HG03025 (cell line): ENCODE results near the gene SLC7A6OS.
"Not testable (repeated sequence)": the region's sequence is repeated elsewhere in the genome, so short reads cannot be mapped to it uniquely, and the experiment has no call there.

Experiments used
- ATAC-seq: cut with Tn5 transposase; IDR thresholded peaks from one replicate; pipeline ENCODE4 v1.9.1; 2021; ENCODE audit warnings: mild to moderate bottlenecking, moderate library complexity; ENCODE audit not compliant: unreplicated experiment, low FRiP score

Gene SLC7A6OS

DNA sequence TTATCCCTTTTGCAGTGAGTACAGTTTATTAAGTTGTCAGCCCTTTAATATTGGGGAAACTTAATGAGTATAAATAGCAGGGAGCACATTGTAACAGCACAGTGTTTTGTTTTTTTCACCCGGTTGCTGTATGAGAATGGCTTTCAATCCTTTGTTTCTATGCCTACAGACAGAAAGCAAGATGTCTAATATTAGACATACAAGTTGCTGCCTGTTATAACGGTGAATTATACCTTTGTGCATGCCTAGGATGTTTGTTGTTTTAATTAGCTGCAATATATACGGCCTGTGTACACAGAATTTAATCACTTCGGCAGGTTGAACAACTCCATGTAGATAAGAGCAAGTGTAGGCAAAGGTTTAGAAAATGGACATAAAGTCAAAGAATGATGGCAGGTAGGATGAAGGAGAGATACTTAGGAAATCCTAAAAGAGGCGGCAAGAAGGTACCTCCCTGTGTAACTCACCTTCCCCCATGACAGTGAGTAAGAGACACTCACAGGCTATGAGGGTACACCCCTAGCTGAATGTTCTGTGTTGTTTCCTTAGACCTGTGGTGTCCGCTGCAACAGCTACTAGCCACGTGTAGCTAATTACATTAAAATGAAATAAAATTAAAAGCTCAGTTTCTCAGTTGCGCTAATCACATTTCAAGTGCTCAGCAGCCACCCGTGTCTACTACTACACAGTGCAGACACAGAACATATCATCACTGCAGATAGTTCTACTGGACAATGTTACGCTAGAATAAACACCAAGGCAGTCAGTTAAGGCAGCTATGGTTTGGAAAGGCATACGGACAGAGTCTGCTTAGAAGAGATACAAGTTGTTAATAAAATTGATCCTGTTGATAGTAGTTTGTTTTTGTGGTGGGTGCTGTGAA lies 10.9 kb downstream of the SLC7A6OS start:
- no peak for ATAC-seq

- ATAC-seq: no peak
Observed at GRCh38 chr16:68298907-68299561, 11.7 kb downstream of the SLC7A6OS start.

GRCh38 chr16:68298312-68298711 lies 12.4 kb downstream of the SLC7A6OS start:
- no peak for ATAC-seq

- ATAC-seq: no peak
Observed at GRCh38 chr16:68297908-68298307, 12.8 kb downstream of the SLC7A6OS start.

GRCh38 chr16:68296693-68297092 lies 14.1 kb downstream of the SLC7A6OS start:
- no peak for ATAC-seq

DNA sequence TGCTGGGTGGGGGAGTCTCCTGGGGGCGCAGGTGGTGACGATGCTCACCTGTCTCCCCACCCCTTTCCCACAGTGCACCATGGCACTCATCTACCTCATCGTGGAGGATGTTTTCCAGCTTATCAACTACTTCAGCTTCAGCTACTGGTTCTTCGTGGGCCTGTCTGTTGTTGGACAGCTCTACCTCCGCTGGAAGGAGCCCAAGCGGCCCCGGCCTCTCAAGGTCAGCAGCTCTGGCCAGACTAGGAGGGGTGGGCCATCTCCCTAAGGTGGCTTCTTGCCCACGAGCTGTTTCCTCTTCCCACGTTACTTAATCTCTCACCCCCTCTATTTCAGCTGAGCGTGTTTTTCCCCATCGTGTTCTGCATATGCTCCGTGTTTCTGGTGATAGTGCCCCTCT lies 14.5 kb downstream of the SLC7A6OS start:
- ATAC-seq: no peak

DNA sequence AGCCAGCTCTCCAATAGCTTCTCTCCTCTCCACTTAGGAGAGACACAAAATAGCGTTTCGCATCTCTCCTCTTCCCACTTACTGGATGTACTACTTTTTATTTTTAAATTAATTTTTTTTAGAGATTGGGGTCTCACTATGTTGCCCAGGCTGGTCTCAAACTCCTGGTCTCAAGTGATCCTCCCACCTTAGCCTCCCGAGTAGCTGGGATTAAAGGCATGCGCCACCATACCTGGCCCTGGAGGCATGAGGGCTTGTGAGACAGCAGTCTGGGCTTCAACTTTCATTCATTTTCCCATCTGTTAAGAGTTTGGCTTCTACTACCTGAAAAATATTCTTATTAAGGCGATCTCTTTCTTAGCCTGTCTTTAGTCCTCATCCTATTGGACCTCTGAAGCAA lies 18.3 kb downstream of the SLC7A6OS start:
- ATAC-seq: no peak

GRCh38 chr16:68291227-68291626 lies 19.5 kb downstream of the SLC7A6OS start:
- no peak for ATAC-seq

- ATAC-seq: no peak
Observed at GRCh38 chr16:68290450-68290849, 20.3 kb downstream of the SLC7A6OS start.

- ATAC-seq: peak; percentile 54
Observed at GRCh38 chr16:68289621-68290329, 21.0 kb downstream of the SLC7A6OS start.

- ATAC-seq: no peak
Observed at GRCh38 chr16:68289202-68289601, 21.5 kb downstream of the SLC7A6OS start.

- ATAC-seq: not testable (repeated sequence)
Observed at GRCh38 chr16:68288796-68289195, 21.9 kb downstream of the SLC7A6OS start.

GRCh38 chr16:68288252-68288650 lies 22.5 kb downstream of the SLC7A6OS start:
- ATAC-seq: no peak

GRCh38 chr16:68287276-68288251 lies 23.2 kb downstream of the SLC7A6OS start:
- no peak for ATAC-seq

- no peak for ATAC-seq
Observed at GRCh38 chr16:68286153-68287074, 24.3 kb downstream of the SLC7A6OS start.

GRCh38 chr16:68285683-68286082 lies 25.1 kb downstream of the SLC7A6OS start:
- ATAC-seq: no peak

GRCh38 chr16:68284847-68285246 lies 25.9 kb downstream of the SLC7A6OS start:
- peak; percentile 46 for ATAC-seq

- ATAC-seq: no peak
Observed at GRCh38 chr16:68283801-68284598, 26.7 kb downstream of the SLC7A6OS start.
